GM19351 (cell line): Measurements from ENCODE around the gene IL10RB.
"Not testable (repeated sequence)": the region's sequence is repeated elsewhere in the genome, so short reads cannot be mapped to it uniquely, and the experiment has no call there.

Experiments used
- ATAC-seq: cut with Tn5 transposase; IDR thresholded peaks from one replicate; pipeline ENCODE4 v1.9.1; 2021; ENCODE audit warnings: mild to moderate bottlenecking, moderate library complexity; ENCODE audit not compliant: unreplicated experiment

IL10RB gene

GRCh38 chr21:33239559-33240127 lies 26.5 kb upstream of the IL10RB start:
- not testable (repeated sequence) for ATAC-seq

GRCh38 chr21:33240404-33240803 lies 25.8 kb upstream of the IL10RB start:
- no peak for ATAC-seq

GRCh38 chr21:33241846-33242245 lies 24.3 kb upstream of the IL10RB start:
- no peak for ATAC-seq

GRCh38 chr21:33242846-33243245 lies 23.3 kb upstream of the IL10RB start:
- ATAC-seq, result not testable (repeated sequence)

GRCh38 chr21:33244082-33244778 lies 21.9 kb upstream of the IL10RB start:
- ATAC-seq, result no peak

GRCh38 chr21:33244779-33245105 lies 21.4 kb upstream of the IL10RB start:
- no peak for ATAC-seq

- ATAC-seq, result no peak
Measured at GRCh38 chr21:33245289-33245918, 20.8 kb upstream of the IL10RB start.

- no peak for ATAC-seq
Measured at GRCh38 chr21:33246506-33246905, 19.7 kb upstream of the IL10RB start.

- ATAC-seq, result no peak
Measured at GRCh38 chr21:33246963-33247362, 19.2 kb upstream of the IL10RB start.

GRCh38 chr21:33247599-33247998 lies 18.6 kb upstream of the IL10RB start:
- ATAC-seq, result no peak

GRCh38 chr21:33249331-33250002 lies 16.7 kb upstream of the IL10RB start:
- ATAC-seq, result no peak

GRCh38 chr21:33251119-33251518 lies 15.0 kb upstream of the IL10RB start:
- no peak for ATAC-seq

GRCh38 chr21:33253382-33253781 lies 12.8 kb upstream of the IL10RB start:
- ATAC-seq, result not testable (repeated sequence)

- ATAC-seq, result no peak
Measured at GRCh38 chr21:33254766-33255165, 11.4 kb upstream of the IL10RB start.

GRCh38 chr21:33255404-33255803 lies 10.8 kb upstream of the IL10RB start:
- no peak for ATAC-seq

- ATAC-seq, result no peak
Measured at GRCh38 chr21:33256019-33256418, 10.1 kb upstream of the IL10RB start.

GRCh38 chr21:33257094-33257803 lies 8.9 kb upstream of the IL10RB start:
- ATAC-seq, result no peak

- no peak for ATAC-seq
Measured at GRCh38 chr21:33258475-33258874, 7.7 kb upstream of the IL10RB start.

- no peak for ATAC-seq
Measured at GRCh38 chr21:33259428-33259827, 6.7 kb upstream of the IL10RB start.

GRCh38 chr21:33259995-33260394 lies 6.2 kb upstream of the IL10RB start:
- no peak for ATAC-seq

- no peak for ATAC-seq
Measured at GRCh38 chr21:33261635-33262034, 4.5 kb upstream of the IL10RB start.
